GM18526 (cell line): ENCODE data around the gene NFIC.
A peak's percentile ranks its signal among the peaks of the same experiment; 100 is the strongest.

Source experiments
- POLR2A ChIP-seq: IDR thresholded peaks from 3 replicates; pipeline ENCODE4 v1.6.1; 2011; ENCODE audit not compliant: insufficient read length; ENCODE audit errors: extremely low read depth

NFIC gene

GRCh38 chr19:3482507-3483225 lies 116.3 kb downstream of the NFIC start:
- TF ChIP-seq POLR2A = no peak

- TF ChIP-seq POLR2A = no peak
Observed at GRCh38 chr19:3483226-3483628, 116.8 kb downstream of the NFIC start, which contains the start of gene SMIM44. Gene SMIM44 (minus strand): TSS chr19:3483441. CDS start chr19:3483403, 38 bp downstream.

- no peak for TF ChIP-seq POLR2A
Observed at GRCh38 chr19:3491396-3492119, 125.2 kb downstream of the NFIC start.

GRCh38 chr19:3492131-3492839 lies 125.9 kb downstream of the NFIC start:
- no peak for TF ChIP-seq POLR2A

GRCh38 chr19:3492919-3493318 lies 126.5 kb downstream of the NFIC start:
- TF ChIP-seq POLR2A = no peak

- no peak for TF ChIP-seq POLR2A
Observed at GRCh38 chr19:3493651-3494050, 127.3 kb downstream of the NFIC start.

- no peak for TF ChIP-seq POLR2A
Observed at GRCh38 chr19:3494051-3494450, 127.7 kb downstream of the NFIC start.

- no peak for TF ChIP-seq POLR2A
Observed at GRCh38 chr19:3494559-3494958, 128.2 kb downstream of the NFIC start.

GRCh38 chr19:3496392-3497273 lies 130.2 kb downstream of the NFIC start:
- TF ChIP-seq POLR2A = no peak

GRCh38 chr19:3497757-3498520 lies 131.6 kb downstream of the NFIC start:
- TF ChIP-seq POLR2A = no peak

- no peak for TF ChIP-seq POLR2A
Observed at GRCh38 chr19:3499738-3500428, 133.5 kb downstream of the NFIC start.

- peak; percentile 87 for TF ChIP-seq POLR2A
Observed at GRCh38 chr19:3500429-3501101, 134.2 kb downstream of the NFIC start, which contains the start of gene DOHH. Gene DOHH (minus strand): TSS chr19:3500674. CDS start chr19:3496814, 3,860 bp downstream.

- no peak for TF ChIP-seq POLR2A
Observed at GRCh38 chr19:3501780-3502179, 135.4 kb downstream of the NFIC start.

- no peak for TF ChIP-seq POLR2A
Observed at GRCh38 chr19:3503036-3503572, 136.7 kb downstream of the NFIC start.
